ENCODE measurements around the gene IL32.
"Not testable (repeated sequence)": the region's sequence is repeated elsewhere in the genome, so short reads cannot be mapped to it uniquely, and the experiment has no call there.

IL32 gene

GRCh38 chr16:3045758-3046640, 19.4 kb upstream of the IL32 start, which contains the start of gene MMP25:
Gene MMP25, plus strand, starts transcription at chr16:3046561. Its CDS starts 357 bp downstream, at chr16:3046918.
- H3K9me3 ChIP-seq (ENCODE audit: control insufficient read depth, insufficient read depth, low read depth, low read length), result no peaks in the 10 kb centered on the region
- peaks cover 59% of the 10 kb centered on the region for H3K27me3 ChIP-seq (ENCODE audit: control insufficient read depth, insufficient read depth, low read length)
- peak within 1 kb of the TSS; percentile 43 for H3K9ac ChIP-seq (ENCODE audit: low read length)
- H3K27ac ChIP-seq (ENCODE audit: low read depth, low read length), result peak within 1 kb of the TSS; percentile 39; the same call in 1 of the 2 replicates
- no peaks in the 10 kb centered on the region for H3K4me1 ChIP-seq (ENCODE audit: control insufficient read depth, insufficient read depth, low read length)
- H3K36me3 ChIP-seq (ENCODE audit: control insufficient read depth, insufficient read depth, low read length), result no peaks in the 10 kb centered on the region
- peak within 1 kb of the TSS; percentile 85 for H3K4me3 ChIP-seq (ENCODE audit: low read depth, low read length)

GRCh38 chr16:3046641-3047386, 18.6 kb upstream of the IL32 start:
- Histone ChIP-seq H3K9me3 (ENCODE audit: control insufficient read depth, insufficient read depth, low read depth, low read length) (no peaks in the 10 kb centered on the region), H3K4me1 (ENCODE audit: control insufficient read depth, insufficient read depth, low read length) (no peaks in the 10 kb centered on the region), H3K9ac (ENCODE audit: low read length) (peak overlapping the region; percentile 43), H3K27ac (ENCODE audit: low read depth, low read length) (no peak overlapping the region), H3K27me3 (ENCODE audit: control insufficient read depth, insufficient read depth, low read length) (peaks cover 59% of the 10 kb centered on the region), H3K36me3 (ENCODE audit: control insufficient read depth, insufficient read depth, low read length) (no peaks in the 10 kb centered on the region), H3K4me3 (ENCODE audit: low read depth, low read length) (peak overlapping the region; percentile 85)

GRCh38 chr16:3047387-3047720, 18.1 kb upstream of the IL32 start:
- H3K27me3 ChIP-seq (ENCODE audit: control insufficient read depth, insufficient read depth, low read length), result peaks cover 59% of the 10 kb centered on the region
- no peak overlapping the region for H3K27ac ChIP-seq (ENCODE audit: low read depth, low read length)
- H3K9ac ChIP-seq (ENCODE audit: low read length), result no peak overlapping the region
- H3K4me1 ChIP-seq (ENCODE audit: control insufficient read depth, insufficient read depth, low read length), result no peaks in the 10 kb centered on the region
- peak overlapping the region; percentile 85 for H3K4me3 ChIP-seq (ENCODE audit: low read depth, low read length)
- H3K9me3 ChIP-seq (ENCODE audit: control insufficient read depth, insufficient read depth, low read depth, low read length), result no peaks in the 10 kb centered on the region
- H3K36me3 ChIP-seq (ENCODE audit: control insufficient read depth, insufficient read depth, low read length), result no peaks in the 10 kb centered on the region

GRCh38 chr16:3049921-3050481, 15.4 kb upstream of the IL32 start:
- peaks cover 49% of the 10 kb centered on the region for H3K27me3 ChIP-seq (ENCODE audit: control insufficient read depth, insufficient read depth, low read length)
- H3K9me3 ChIP-seq (ENCODE audit: control insufficient read depth, insufficient read depth, low read depth, low read length), result no peaks in the 10 kb centered on the region
- H3K4me1 ChIP-seq (ENCODE audit: control insufficient read depth, insufficient read depth, low read length), result no peaks in the 10 kb centered on the region
- no peak overlapping the region for H3K27ac ChIP-seq (ENCODE audit: low read depth, low read length)
- no peak overlapping the region for H3K4me3 ChIP-seq (ENCODE audit: low read depth, low read length)
- peaks cover 12% of the 10 kb centered on the region for H3K36me3 ChIP-seq (ENCODE audit: control insufficient read depth, insufficient read depth, low read length)
- H3K9ac ChIP-seq (ENCODE audit: low read length), result no peak overlapping the region

GRCh38 chr16:3050487-3050886, 15.0 kb upstream of the IL32 start:
- Histone ChIP-seq H3K9me3 (ENCODE audit: control insufficient read depth, insufficient read depth, low read depth, low read length) (no peaks in the 10 kb centered on the region), H3K4me3 (ENCODE audit: low read depth, low read length) (no peak overlapping the region), H3K36me3 (ENCODE audit: control insufficient read depth, insufficient read depth, low read length) (peaks cover 15% of the 10 kb centered on the region), H3K4me1 (ENCODE audit: control insufficient read depth, insufficient read depth, low read length) (no peaks in the 10 kb centered on the region), H3K9ac (ENCODE audit: low read length) (no peak overlapping the region), H3K27ac (ENCODE audit: low read depth, low read length) (no peak overlapping the region), H3K27me3 (ENCODE audit: control insufficient read depth, insufficient read depth, low read length) (peaks cover 46% of the 10 kb centered on the region)

- peaks cover 43% of the 10 kb centered on the region for H3K27me3 ChIP-seq (ENCODE audit: control insufficient read depth, insufficient read depth, low read length)
- no peaks in the 10 kb centered on the region for H3K9me3 ChIP-seq (ENCODE audit: control insufficient read depth, insufficient read depth, low read depth, low read length)
- H3K27ac ChIP-seq (ENCODE audit: low read depth, low read length), result no peak overlapping the region
- peaks cover 15% of the 10 kb centered on the region for H3K36me3 ChIP-seq (ENCODE audit: control insufficient read depth, insufficient read depth, low read length)
- H3K4me3 ChIP-seq (ENCODE audit: low read depth, low read length), result no peak overlapping the region
- H3K4me1 ChIP-seq (ENCODE audit: control insufficient read depth, insufficient read depth, low read length), result no peaks in the 10 kb centered on the region
- no peak overlapping the region for H3K9ac ChIP-seq (ENCODE audit: low read length)
These were observed 14.4 kb upstream of the IL32 start for GRCh38 chr16:3051009-3051408.

- no peak overlapping the region for H3K27ac ChIP-seq (ENCODE audit: low read depth, low read length)
- H3K9me3 ChIP-seq (ENCODE audit: control insufficient read depth, insufficient read depth, low read depth, low read length), result no peaks in the 10 kb centered on the region
- no peak overlapping the region for H3K9ac ChIP-seq (ENCODE audit: low read length)
These were observed 13.9 kb upstream of the IL32 start for GRCh38 chr16:3051494-3051893.

GRCh38 chr16:3052571-3053329, 12.7 kb upstream of the IL32 start:
- not testable (repeated sequence) for H3K27ac ChIP-seq (ENCODE audit: low read depth, low read length); H3K9me3 ChIP-seq (ENCODE audit: control insufficient read depth, insufficient read depth, low read depth, low read length)

More at GRCh38 chr16:3051494-3051893, 13.9 kb upstream of the IL32 start:
- H3K27me3 ChIP-seq (ENCODE audit: control insufficient read depth, insufficient read depth, low read length), result peaks cover 38% of the 10 kb centered on the region
- peaks cover 15% of the 10 kb centered on the region for H3K36me3 ChIP-seq (ENCODE audit: control insufficient read depth, insufficient read depth, low read length)
- H3K4me3 ChIP-seq (ENCODE audit: low read depth, low read length), result no peak overlapping the region
- H3K4me1 ChIP-seq (ENCODE audit: control insufficient read depth, insufficient read depth, low read length), result no peaks in the 10 kb centered on the region

GRCh38 chr16:3053330-3053710, 12.1 kb upstream of the IL32 start:
- H3K4me1 ChIP-seq (ENCODE audit: control insufficient read depth, insufficient read depth, low read length); H3K27ac ChIP-seq (ENCODE audit: low read depth, low read length); H3K9me3 ChIP-seq (ENCODE audit: control insufficient read depth, insufficient read depth, low read depth, low read length); H3K9ac ChIP-seq (ENCODE audit: low read length); H3K4me3 ChIP-seq (ENCODE audit: low read depth, low read length): not testable (repeated sequence)
- Histone ChIP-seq H3K27me3 (ENCODE audit: control insufficient read depth, insufficient read depth, low read length) (peaks cover 28% of the 10 kb centered on the region), H3K36me3 (ENCODE audit: control insufficient read depth, insufficient read depth, low read length) (peaks cover 15% of the 10 kb centered on the region)

More at GRCh38 chr16:3052571-3053329, 12.7 kb upstream of the IL32 start:
- H3K9ac ChIP-seq (ENCODE audit: low read length); H3K4me3 ChIP-seq (ENCODE audit: low read depth, low read length); H3K4me1 ChIP-seq (ENCODE audit: control insufficient read depth, insufficient read depth, low read length): not testable (repeated sequence)
- Histone ChIP-seq H3K36me3 (ENCODE audit: control insufficient read depth, insufficient read depth, low read length) (peaks cover 15% of the 10 kb centered on the region), H3K27me3 (ENCODE audit: control insufficient read depth, insufficient read depth, low read length) (peaks cover 30% of the 10 kb centered on the region)

- Histone ChIP-seq H3K9ac (ENCODE audit: low read length) (no peak overlapping the region), H3K36me3 (ENCODE audit: control insufficient read depth, insufficient read depth, low read length) (peaks cover 15% of the 10 kb centered on the region), H3K4me1 (ENCODE audit: control insufficient read depth, insufficient read depth, low read length) (peaks cover 6% of the 10 kb centered on the region), H3K27ac (ENCODE audit: low read depth, low read length) (no peak overlapping the region), H3K27me3 (ENCODE audit: control insufficient read depth, insufficient read depth, low read length) (peaks cover 12% of the 10 kb centered on the region), H3K9me3 (ENCODE audit: control insufficient read depth, insufficient read depth, low read depth, low read length) (no peaks in the 10 kb centered on the region), H3K4me3 (ENCODE audit: low read depth, low read length) (no peak overlapping the region)
These were observed 10.3 kb upstream of the IL32 start for GRCh38 chr16:3054965-3055733.
